GM21367 (cell line): ENCODE data around the gene ZFAND3.

Experiments
- ATAC-seq: cut with Tn5 transposase; IDR thresholded peaks from one replicate; pipeline ENCODE4 v1.9.1; 2021; ENCODE audit not compliant: unreplicated experiment

The ZFAND3 gene

GRCh38 chr6:38077488-38078030 is 258.0 kb downstream of the ZFAND3 start:
- no peak for ATAC-seq

GRCh38 chr6:38078671-38079070 is 259.1 kb downstream of the ZFAND3 start:
- no peak for ATAC-seq

GRCh38 chr6:38079107-38079506 is 259.6 kb downstream of the ZFAND3 start:
- no peak for ATAC-seq

- ATAC-seq = no peak
These were observed 260.0 kb downstream of the ZFAND3 start for GRCh38 chr6:38079537-38079936.

- ATAC-seq = no peak
These were observed 260.8 kb downstream of the ZFAND3 start for GRCh38 chr6:38080360-38080759.

- no peak for ATAC-seq
These were observed 261.4 kb downstream of the ZFAND3 start for GRCh38 chr6:38080889-38081288.

GRCh38 chr6:38085031-38085430 is 265.5 kb downstream of the ZFAND3 start:
- ATAC-seq = no peak

GRCh38 chr6:38086346-38086745 is 266.8 kb downstream of the ZFAND3 start:
- ATAC-seq = no peak

- ATAC-seq = no peak
These were observed 268.5 kb downstream of the ZFAND3 start for GRCh38 chr6:38088010-38088409.

- no peak for ATAC-seq
These were observed 269.3 kb downstream of the ZFAND3 start for GRCh38 chr6:38088829-38089228.

- ATAC-seq = no peak
These were observed 272.1 kb downstream of the ZFAND3 start for GRCh38 chr6:38091613-38092012.

- ATAC-seq = no peak
These were observed 272.9 kb downstream of the ZFAND3 start for GRCh38 chr6:38092465-38092864.

GRCh38 chr6:38092964-38093363 is 273.4 kb downstream of the ZFAND3 start:
- ATAC-seq = no peak

- ATAC-seq = no peak
These were observed 275.5 kb downstream of the ZFAND3 start for GRCh38 chr6:38095054-38095453.

GRCh38 chr6:38099221-38099620 is 279.7 kb downstream of the ZFAND3 start:
- ATAC-seq = no peak

GRCh38 chr6:38100380-38100779 is 280.9 kb downstream of the ZFAND3 start:
- ATAC-seq = no peak

GRCh38 chr6:38103921-38104320 is 284.4 kb downstream of the ZFAND3 start:
- no peak for ATAC-seq

- ATAC-seq = no peak
These were observed 285.5 kb downstream of the ZFAND3 start for GRCh38 chr6:38105066-38105465.

- ATAC-seq = no peak
These were observed 287.5 kb downstream of the ZFAND3 start for GRCh38 chr6:38107073-38107472.

GRCh38 chr6:38110481-38110971 is 291.0 kb downstream of the ZFAND3 start:
- ATAC-seq = no peak

- ATAC-seq = no peak
These were observed 292.7 kb downstream of the ZFAND3 start for GRCh38 chr6:38112181-38112580.

- no peak for ATAC-seq
These were observed 294.5 kb downstream of the ZFAND3 start for GRCh38 chr6:38113825-38114576.
